Gastroesophageal sphincter (tissue), 4 donors: Measurements from ENCODE around the gene SPTLC3. TPM values are rescaled to one million over a fixed set of nuclear protein-coding genes. Genes with fewer than 3 reads are reported as not detected.

ENCODE experiments used
- ATAC-seq: fragments of 150-250 bp; one replicate; pipeline ENCODE4 v1.9.1; 2016; ENCODE audit warnings: mild to moderate bottlenecking, moderate library complexity
- H3K27ac ChIP-seq, 4 donors: fragments of 200-600 bp; sonication (generic) in 3 of 4; 1 replicate in 3 of 4; 2 replicates in 1 of 4; pipeline ENCODE4 v1.5.1; 2016 to 2019
- H3K27me3 ChIP-seq: fragments of 200-600 bp; sonication (generic); one replicate; pipeline ENCODE4 v1.5.1; 2019
- H3K36me3 ChIP-seq, 2 donors: fragments of 200-600 bp; sonication (generic); one replicate each; pipeline ENCODE4 v1.5.1; 2019; ENCODE audit warnings: control low read depth in 1 of 2
- H3K4me1 ChIP-seq, 3 donors: fragments of 200-600 bp; sonication (generic); 1 replicate in 2 of 3; 2 replicates in 1 of 3; pipeline ENCODE4 v1.5.1; 2016 to 2019; ENCODE audit warnings: control low read depth in 2 of 3
- H3K4me3 ChIP-seq, 2 donors: fragments of 200-600 bp; sonication (generic); one replicate each; pipeline ENCODE4 v1.5.1; 2019; ENCODE audit warnings: mild to moderate bottlenecking in 1 of 2, moderate library complexity in 1 of 2
- H3K9me3 ChIP-seq, 3 donors: fragments of 200-600 bp; sonication (generic); one replicate each; pipeline ENCODE4 v1.5.1; 2017 to 2019; ENCODE audit warnings: control low read depth in 2 of 3
- CTCF ChIP-seq, 4 experiments: fragments of 200-600 bp in 2 of 4; fragments of 450-650 bp in 2 of 4; sonication (generic) in 1 of 4; IDR thresholded peaks; one replicate each; pipeline ENCODE4 v1.5.1; 2017 to 2019; ENCODE audit warnings: antibody characterized with exemption in 4 of 4, mild to moderate bottlenecking in 2 of 4, moderate library complexity in 2 of 4
- EP300 ChIP-seq: sonication (generic); formaldehyde crosslinking; IDR thresholded peaks from one replicate; pipeline ENCODE4 v1.6.1; 2017; ENCODE audit warnings: antibody characterized with exemption, mild to moderate bottlenecking
- POLR2A ChIP-seq, 2 donors: fragments of 450-650 bp; IDR thresholded peaks; one replicate each; pipeline ENCODE4 v1.6.1; 2017; ENCODE audit warnings: antibody characterized with exemption in 2 of 2, mild to moderate bottlenecking in 2 of 2, moderate library complexity in 1 of 2
- POLR2AphosphoS5 ChIP-seq: sonication (generic); formaldehyde crosslinking; IDR thresholded peaks from one replicate; pipeline ENCODE4 v1.6.1; 2017; ENCODE audit warnings: antibody characterized with exemption
- WGBS, 2 donors: methylation state at CpG; one replicate each; pipeline ENCODE4 v1.1.5; 2018; ENCODE audit warnings: low coverage in 1 of 2; 5-methylcytosine and 5-hydroxymethylcytosine counted together
- total RNA-seq, 4 donors: library from RNA; depleted of rRNA; stranded (reverse); fragments of >200 nt; gene quantifications; one replicate each; pipeline ENCODE4 v1.1.0, GENCODE V29; 2016

SPTLC3 gene
- total RNA-seq, 4 donors from 2014 or later = 2.0 to 14.6 (median 5.3) TPM

DNA sequence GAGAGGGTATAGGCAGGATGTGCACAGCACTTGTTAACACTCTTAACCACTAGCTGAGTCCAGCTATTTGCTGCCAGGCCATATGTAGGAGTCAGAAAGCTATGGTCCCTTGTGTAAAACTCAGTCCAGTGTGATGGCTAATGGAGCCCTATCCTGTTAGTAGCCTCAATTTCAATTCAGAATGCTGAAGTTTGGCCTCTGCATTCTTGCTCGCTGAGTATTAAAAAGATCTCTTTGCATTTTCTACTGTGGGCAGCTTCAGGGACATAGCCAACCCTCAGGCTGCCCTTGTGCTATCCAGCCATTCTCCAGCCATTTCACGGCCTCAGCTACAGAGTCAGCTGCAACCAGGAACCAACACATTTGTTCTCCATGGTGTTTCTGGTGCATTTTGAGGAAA, 92.5 kb downstream of the SPTLC3 start:
- ATAC-seq = no peak
- no peak overlapping the region for H3K27ac ChIP-seq
- no peaks in the 10 kb centered on the region for H3K4me1 ChIP-seq
- H3K4me3 ChIP-seq = no peak overlapping the region
- TF ChIP-seq POLR2AphosphoS5 = no peak
- TF ChIP-seq CTCF (IDR thresholded peaks at IDR 0.05) = no peak
- no peak for TF ChIP-seq POLR2A (IDR thresholded peaks at IDR 0.05)
- no peak for TF ChIP-seq EP300
- no peaks in the 10 kb centered on the region for H3K9me3 ChIP-seq
- no peaks in the 10 kb centered on the region for H3K36me3 ChIP-seq
- no peaks in the 10 kb centered on the region for H3K27me3 ChIP-seq
- 100% methylated on average over 1 of the region's 2 CpGs for WGBS, 2 donors

GRCh38 chr20:13101706-13102105, 92.9 kb downstream of the SPTLC3 start:
- no peak overlapping the region for H3K4me3 ChIP-seq
- no peaks in the 10 kb centered on the region for H3K27me3 ChIP-seq
- H3K36me3 ChIP-seq = no peaks in the 10 kb centered on the region
- TF ChIP-seq EP300 (no peak), CTCF (IDR thresholded peaks at IDR 0.05) (no peak), POLR2A (IDR thresholded peaks at IDR 0.05) (no peak), POLR2AphosphoS5 (no peak)
- 68% methylated on average over 4 of the region's 5 CpGs; no CpG with 5 or more reads in 1 of the 2 donors for WGBS, 2 donors
- no peak overlapping the region for H3K27ac ChIP-seq
- no peak for ATAC-seq
- H3K9me3 ChIP-seq = no peaks in the 10 kb centered on the region
- no peaks in the 10 kb centered on the region for H3K4me1 ChIP-seq

DNA sequence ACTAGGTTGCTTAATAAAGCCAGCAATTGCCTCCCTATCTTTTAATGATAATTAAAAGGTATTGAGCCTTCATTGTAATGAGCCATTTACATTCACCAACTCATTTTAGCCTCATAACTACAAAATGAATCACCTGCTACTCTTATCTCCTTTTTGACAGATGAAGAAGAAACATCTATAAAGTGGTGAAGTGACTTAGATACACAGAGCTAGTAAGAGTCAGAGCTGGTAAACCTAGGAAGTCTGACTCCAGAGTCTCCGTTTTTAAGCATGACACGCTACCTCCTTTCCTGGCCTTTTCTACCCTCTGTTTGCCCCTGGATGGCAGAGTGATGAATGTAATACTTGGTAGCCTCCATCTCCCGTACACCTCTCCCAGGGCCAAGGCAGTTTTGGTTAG, 93.5 kb downstream of the SPTLC3 start:
- WGBS, 2 donors = 74 to 85% methylated on average over 3 of the region's 3 CpGs
- ATAC-seq = no peak

DNA sequence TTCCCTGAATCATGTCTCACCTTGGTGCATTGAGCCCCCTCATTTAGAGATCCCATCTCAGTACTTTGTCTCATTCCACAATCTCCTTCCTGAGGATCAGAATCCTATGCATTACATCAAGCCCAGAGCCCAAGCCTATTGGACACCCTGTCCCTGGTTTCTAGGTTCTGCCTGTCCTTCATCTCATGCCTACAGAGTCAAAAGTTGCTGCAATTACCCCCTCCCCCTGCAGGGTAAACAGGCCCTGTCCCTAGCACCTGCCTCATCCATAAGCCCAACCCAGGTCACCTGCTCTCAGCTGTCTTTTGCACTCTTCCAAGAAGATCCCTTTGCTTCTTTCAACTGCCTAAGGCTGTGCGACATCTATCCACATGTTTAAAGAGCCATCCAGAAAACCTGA, 93.9 kb downstream of the SPTLC3 start:
- no peak for ATAC-seq
- 100% methylated on average over 1 of the region's 1 CpG; no CpG with 5 or more reads in 1 of the 2 donors for WGBS, 2 donors

More for the DNA sequence above, 93.5 kb downstream of the SPTLC3 start:
- H3K36me3 ChIP-seq = no peaks in the 10 kb centered on the region
- H3K4me1 ChIP-seq = no peaks in the 10 kb centered on the region
- no peak overlapping the region for H3K27ac ChIP-seq
- no peaks in the 10 kb centered on the region for H3K27me3 ChIP-seq
- no peak overlapping the region for H3K4me3 ChIP-seq
- no peaks in the 10 kb centered on the region for H3K9me3 ChIP-seq
- no peak for TF ChIP-seq POLR2A (IDR thresholded peaks at IDR 0.05)

DNA sequence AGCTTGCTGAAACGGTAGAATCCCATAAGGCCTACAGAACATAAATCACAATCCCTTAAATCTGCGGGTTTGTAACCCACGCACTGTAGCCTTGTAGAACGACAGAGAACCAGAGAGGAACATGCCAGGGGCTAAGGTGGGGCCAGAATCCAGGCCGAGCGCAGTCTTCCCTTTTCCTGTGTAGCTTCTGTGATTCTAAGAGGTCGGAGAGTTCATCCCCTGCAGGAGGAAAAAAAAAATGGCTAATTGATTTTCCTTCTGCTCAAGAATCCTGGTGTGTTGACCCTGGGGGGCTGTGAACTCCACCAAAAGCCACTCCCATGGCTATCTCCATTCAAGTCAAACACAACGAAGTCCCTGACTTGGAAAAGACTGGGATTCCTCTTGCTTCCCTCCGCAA, 96.3 kb downstream of the SPTLC3 start:
- H3K27me3 ChIP-seq = no peaks in the 10 kb centered on the region
- peaks cover 0 to 1% of the 10 kb centered on the region in 2 donors for H3K36me3 ChIP-seq
- TF ChIP-seq CTCF (IDR thresholded peaks at IDR 0.05) = no peak
- no peak for TF ChIP-seq EP300
- no peak for TF ChIP-seq POLR2A (IDR thresholded peaks at IDR 0.05)
- TF ChIP-seq POLR2AphosphoS5 = no peak
- no peak overlapping the region for H3K27ac ChIP-seq
- no peaks in the 10 kb centered on the region for H3K4me1 ChIP-seq
- WGBS, 2 donors = 69 to 74% methylated on average over 5 to 7 of the region's 9 CpGs
- H3K4me3 ChIP-seq = no peak overlapping the region
- no peak for ATAC-seq
- no peaks in the 10 kb centered on the region for H3K9me3 ChIP-seq

More for the DNA sequence above, 93.9 kb downstream of the SPTLC3 start:
- TF ChIP-seq CTCF (IDR thresholded peaks at IDR 0.05) (no peak), POLR2A (IDR thresholded peaks at IDR 0.05) (no peak), POLR2AphosphoS5 (no peak), EP300 (no peak)
- Histone ChIP-seq H3K27ac (no peak overlapping the region), H3K4me1 (no peaks in the 10 kb centered on the region), H3K4me3 (no peak overlapping the region), H3K36me3 (no peaks in the 10 kb centered on the region), H3K9me3 (no peaks in the 10 kb centered on the region), H3K27me3 (no peaks in the 10 kb centered on the region)
